Measurements from ENCODE around the gene FGFRL1. TPM values are rescaled to one million over a fixed set of nuclear protein-coding genes. Genes with fewer than 3 reads are reported as not detected.
A peak's percentile ranks its signal among the peaks of the same experiment; 100 is the strongest.
"Not testable (repeated sequence)": the region's sequence is repeated elsewhere in the genome, so short reads cannot be mapped to it uniquely, and the experiment has no call there.

FGFRL1 gene
- total RNA-seq, 2 experiments from 2014 or later: 17.6 to 23.5 TPM

DNA sequence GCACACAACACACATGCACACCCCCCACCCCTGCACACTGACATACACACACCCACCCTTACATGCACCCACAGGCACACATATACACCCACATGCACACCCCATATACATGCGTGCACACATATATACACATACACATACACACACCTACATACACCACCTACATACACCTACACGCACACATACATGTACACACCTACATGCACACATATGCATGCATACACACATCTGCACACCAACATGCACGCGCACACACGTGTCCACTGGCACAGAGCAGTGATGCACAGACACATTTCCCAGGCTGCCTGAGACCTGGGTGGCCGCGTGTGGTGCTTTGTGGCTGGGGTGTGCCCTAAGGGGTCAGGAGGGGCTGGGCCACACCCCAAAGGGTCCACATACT, 31.7 kb downstream of the FGFRL1 start:
- no peaks in the 10 kb centered on the region for H3K4me1 Mint-ChIP-seq
- intact Hi-C loops (cut with DNase I, micrococcal nuclease): no loop called here
- peaks cover 17% of the 10 kb centered on the region for H3K27me3 Mint-ChIP-seq
- H3K4me3 Mint-ChIP-seq: no peak overlapping the region
- peaks cover 2% of the 10 kb centered on the region for H3K36me3 Mint-ChIP-seq (ENCODE audit: low read depth)
- ChIA-PET CTCF (no interaction called here), POLR2A (no interaction called here)
- ATAC-seq: peak; percentile 28
- H3K9me3 Mint-ChIP-seq (ENCODE audit: low read depth): no peaks in the 10 kb centered on the region
- DNase-seq: peak; percentile 27
- no peak overlapping the region for H3K27ac Mint-ChIP-seq

DNA sequence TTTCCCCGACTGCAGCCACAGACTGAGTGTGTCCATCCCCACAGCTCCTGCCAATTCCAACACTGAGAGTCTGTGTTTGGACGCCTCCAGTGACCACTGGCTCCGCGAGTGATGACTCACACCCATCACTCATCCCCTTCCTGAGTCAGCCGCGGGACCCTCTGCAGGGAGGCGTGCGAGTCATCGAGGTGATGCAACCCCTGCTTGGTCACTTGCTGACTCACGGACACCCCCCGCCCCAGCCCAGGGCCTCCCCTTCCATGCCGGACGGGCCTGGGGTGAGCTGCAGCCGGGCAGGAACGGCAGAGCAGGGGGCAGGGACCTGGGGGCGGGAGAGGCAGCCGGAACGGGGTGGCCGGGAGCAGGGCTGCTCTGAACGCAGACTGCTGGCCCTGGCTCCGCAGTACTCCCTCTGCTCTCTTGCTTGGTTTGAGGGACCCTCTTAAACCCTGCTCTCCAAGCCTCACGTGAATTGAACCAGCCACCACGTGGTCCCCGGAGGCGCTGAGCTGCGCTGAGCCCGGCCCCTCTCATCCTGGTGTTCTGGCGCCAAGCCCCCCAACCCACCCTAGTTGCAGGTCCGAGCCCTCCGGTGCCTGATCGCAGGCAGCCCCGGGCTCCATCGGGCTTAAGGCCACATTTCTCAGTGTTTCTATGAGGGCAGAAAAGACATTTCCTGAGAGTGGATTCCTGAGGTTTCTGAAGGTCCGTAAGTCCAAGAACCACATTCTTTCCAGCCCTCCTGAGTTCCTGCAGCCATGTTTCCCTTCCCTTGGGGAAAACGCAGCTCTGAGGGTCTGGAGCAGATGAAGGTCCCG, 32.4 kb downstream of the FGFRL1 start:
- peak; percentile 72 for DNase-seq
- POLR2A ChIA-PET: no interaction called here

DNA sequence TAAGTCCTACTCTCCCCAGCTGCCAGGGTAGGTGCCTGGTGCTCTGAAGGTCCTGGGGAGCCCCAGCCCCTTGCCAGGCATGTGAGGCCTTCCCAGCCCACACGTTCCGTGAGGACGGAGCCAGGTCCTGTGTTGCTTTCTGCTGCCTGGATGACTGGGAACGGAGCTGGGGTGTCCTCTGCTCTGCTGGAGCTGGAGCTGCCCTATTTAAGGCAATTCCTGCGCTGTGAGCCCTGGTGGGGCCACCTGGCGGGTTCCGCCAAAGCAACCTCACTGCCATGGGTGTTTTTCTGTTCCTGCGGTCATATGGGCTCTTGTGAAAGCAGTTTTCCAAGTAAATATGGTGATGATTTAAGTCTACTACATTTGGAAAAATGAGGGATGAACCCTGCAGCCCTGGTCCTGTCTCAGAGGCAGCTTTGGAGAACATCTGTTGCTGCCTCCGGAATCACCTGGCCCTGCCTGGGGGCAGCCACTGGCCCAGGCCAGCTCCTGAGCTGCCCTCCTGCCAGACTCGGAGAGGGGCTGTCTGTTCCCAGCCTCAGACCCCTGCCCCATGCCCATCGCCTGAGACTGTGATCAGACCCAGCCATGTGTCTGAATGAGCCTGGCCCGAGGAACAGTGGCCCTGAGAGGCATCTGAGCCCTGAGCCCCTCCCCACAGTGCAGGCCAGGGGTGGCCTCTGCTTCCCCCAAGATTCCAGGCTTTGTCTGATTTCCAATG, 33.2 kb downstream of the FGFRL1 start:
- H3K27me3 Mint-ChIP-seq: peaks cover 21% of the 10 kb centered on the region
- H3K36me3 Mint-ChIP-seq (ENCODE audit: low read depth): peaks cover 2% of the 10 kb centered on the region
- peak; percentile 6 for DNase-seq
- no peak for ATAC-seq
- POLR2A ChIA-PET: no interaction called here
- intact Hi-C loops (cut with DNase I, micrococcal nuclease): no loop called here
- peaks cover 5% of the 10 kb centered on the region for H3K4me1 Mint-ChIP-seq
- H3K27ac Mint-ChIP-seq: no peak overlapping the region
- H3K9me3 Mint-ChIP-seq (ENCODE audit: low read depth): no peaks in the 10 kb centered on the region
- no peak overlapping the region for H3K4me3 Mint-ChIP-seq
- CTCF ChIA-PET: interaction anchor here (0.9 kb wide), 1 partner anchor 248 kb away, joined by 3 read pairs; no protein-coding TSS in a partner anchor

More for the DNA sequence above, 32.4 kb downstream of the FGFRL1 start:
- Mint-ChIP-seq H3K4me3 (no peak overlapping the region), H3K27ac (no peak overlapping the region), H3K27me3 (peaks cover 20% of the 10 kb centered on the region), H3K36me3 (ENCODE audit: low read depth) (peaks cover 2% of the 10 kb centered on the region), H3K4me1 (peaks cover 4% of the 10 kb centered on the region), H3K9me3 (ENCODE audit: low read depth) (no peaks in the 10 kb centered on the region)
- intact Hi-C loops (cut with DNase I, micrococcal nuclease): no loop called here
- CTCF ChIA-PET: interaction anchor here (0.9 kb wide), 1 partner anchor 248 kb away, joined by 3 read pairs; no protein-coding TSS in a partner anchor
- ATAC-seq: peak; percentile 67

DNA sequence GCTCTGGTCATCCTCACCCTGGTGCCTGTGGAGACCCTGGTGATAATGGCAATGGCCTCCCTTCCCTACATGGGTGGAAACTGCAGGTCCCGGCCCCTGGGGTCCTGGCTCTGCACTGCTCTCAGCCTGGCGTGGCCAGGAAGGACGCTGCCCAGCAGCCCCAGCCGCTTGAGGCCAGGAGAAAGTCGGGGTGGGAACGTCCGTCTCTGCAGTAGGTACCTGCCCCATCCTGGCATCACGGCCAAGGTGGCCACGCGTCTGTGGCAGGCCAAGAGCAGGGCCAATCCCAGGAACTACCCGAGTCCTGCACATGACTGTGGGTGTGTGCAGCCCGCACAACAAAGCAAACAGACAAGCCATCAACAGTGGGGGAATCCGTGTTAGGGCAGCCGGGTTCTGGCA, 33.8 kb downstream of the FGFRL1 start:
- POLR2A ChIA-PET: no interaction called here
- CTCF ChIA-PET: interaction anchor here (0.9 kb wide), 1 partner anchor 249 kb away, joined by 3 read pairs; no protein-coding TSS in a partner anchor
- H3K27ac Mint-ChIP-seq: no peak overlapping the region
- H3K27me3 Mint-ChIP-seq: peaks cover 21% of the 10 kb centered on the region
- no peak overlapping the region for H3K4me3 Mint-ChIP-seq
- peaks cover 2% of the 10 kb centered on the region for H3K36me3 Mint-ChIP-seq (ENCODE audit: low read depth)
- intact Hi-C loops (cut with DNase I, micrococcal nuclease): no loop called here
- no peaks in the 10 kb centered on the region for H3K9me3 Mint-ChIP-seq (ENCODE audit: low read depth)
- H3K4me1 Mint-ChIP-seq: peaks cover 5% of the 10 kb centered on the region
- DNase-seq (no peak), ATAC-seq (no peak)

DNA sequence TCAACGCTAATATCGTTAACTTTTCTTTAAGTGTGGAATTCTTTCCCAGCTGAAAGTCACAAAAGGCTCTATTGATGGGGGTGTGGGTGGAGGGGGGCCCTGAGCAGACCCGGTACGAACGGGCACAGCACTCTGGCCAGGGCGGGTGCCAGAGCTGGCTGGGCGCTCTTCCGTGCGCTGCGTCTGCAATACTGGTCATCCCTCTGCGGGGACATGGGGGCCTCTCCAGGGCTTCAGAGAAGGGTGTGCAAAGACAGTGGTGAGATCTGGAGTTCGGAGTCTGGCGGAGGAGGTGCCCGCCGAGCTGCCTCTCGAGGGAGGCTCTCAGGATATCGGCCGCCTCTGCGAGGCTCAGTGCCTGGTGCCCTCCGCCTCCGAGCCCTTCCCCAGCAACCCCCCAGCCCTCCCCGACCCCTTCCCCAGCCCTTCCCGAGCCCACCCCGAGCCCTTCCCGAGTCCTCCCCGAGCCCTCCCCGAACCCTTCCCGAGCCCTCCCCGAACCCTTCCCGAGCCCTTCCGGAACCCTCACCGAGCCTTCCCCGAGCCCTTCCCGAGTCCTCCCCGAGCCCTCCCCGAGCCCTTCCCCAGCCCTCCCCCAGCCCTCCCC, 34.3 kb downstream of the FGFRL1 start:
- no peak for ATAC-seq
- POLR2A ChIA-PET: no interaction called here
- peaks cover 21% of the 10 kb centered on the region for H3K27me3 Mint-ChIP-seq
- H3K9me3 Mint-ChIP-seq (ENCODE audit: low read depth): no peaks in the 10 kb centered on the region
- CTCF ChIA-PET: no interaction called here
- intact Hi-C loops (cut with DNase I, micrococcal nuclease): no loop called here
- peaks cover 2% of the 10 kb centered on the region for H3K36me3 Mint-ChIP-seq (ENCODE audit: low read depth)
- peak; percentile 7 for DNase-seq
- H3K4me3 Mint-ChIP-seq: no peak overlapping the region
- H3K4me1 Mint-ChIP-seq: peaks cover 5% of the 10 kb centered on the region
- no peak overlapping the region for H3K27ac Mint-ChIP-seq

DNA sequence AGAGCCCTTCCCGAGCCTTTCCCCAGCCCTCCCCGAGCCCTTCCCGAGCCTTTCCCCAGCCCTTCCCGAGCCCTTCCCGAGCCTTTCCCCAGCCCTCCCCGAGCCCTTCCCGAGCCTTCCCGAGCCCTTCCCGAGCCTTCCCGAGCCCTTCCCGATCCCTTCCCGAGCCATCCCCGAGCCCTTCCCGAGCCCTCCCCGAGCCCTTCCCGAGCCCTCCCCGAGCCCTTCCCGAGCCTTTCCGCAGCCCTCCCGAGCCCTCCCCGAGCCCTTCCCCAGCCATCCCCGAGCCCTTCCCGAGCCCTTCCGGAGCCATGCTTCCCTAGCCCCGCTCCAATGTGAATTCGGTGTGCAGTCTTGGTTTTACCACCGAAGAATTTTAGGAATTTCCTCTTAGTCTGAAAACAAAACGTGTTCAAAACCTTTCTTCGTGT, 35.2 kb downstream of the FGFRL1 start:
- peak; percentile 2 for DNase-seq
- ATAC-seq; H3K4me1 Mint-ChIP-seq; H3K4me3 Mint-ChIP-seq; H3K9me3 Mint-ChIP-seq (ENCODE audit: low read depth); H3K36me3 Mint-ChIP-seq (ENCODE audit: low read depth); POLR2A ChIA-PET; intact Hi-C loops (cut with DNase I, micrococcal nuclease); CTCF ChIA-PET; H3K27ac Mint-ChIP-seq: not testable (repeated sequence)
- peaks cover 21% of the 10 kb centered on the region for H3K27me3 Mint-ChIP-seq

DNA sequence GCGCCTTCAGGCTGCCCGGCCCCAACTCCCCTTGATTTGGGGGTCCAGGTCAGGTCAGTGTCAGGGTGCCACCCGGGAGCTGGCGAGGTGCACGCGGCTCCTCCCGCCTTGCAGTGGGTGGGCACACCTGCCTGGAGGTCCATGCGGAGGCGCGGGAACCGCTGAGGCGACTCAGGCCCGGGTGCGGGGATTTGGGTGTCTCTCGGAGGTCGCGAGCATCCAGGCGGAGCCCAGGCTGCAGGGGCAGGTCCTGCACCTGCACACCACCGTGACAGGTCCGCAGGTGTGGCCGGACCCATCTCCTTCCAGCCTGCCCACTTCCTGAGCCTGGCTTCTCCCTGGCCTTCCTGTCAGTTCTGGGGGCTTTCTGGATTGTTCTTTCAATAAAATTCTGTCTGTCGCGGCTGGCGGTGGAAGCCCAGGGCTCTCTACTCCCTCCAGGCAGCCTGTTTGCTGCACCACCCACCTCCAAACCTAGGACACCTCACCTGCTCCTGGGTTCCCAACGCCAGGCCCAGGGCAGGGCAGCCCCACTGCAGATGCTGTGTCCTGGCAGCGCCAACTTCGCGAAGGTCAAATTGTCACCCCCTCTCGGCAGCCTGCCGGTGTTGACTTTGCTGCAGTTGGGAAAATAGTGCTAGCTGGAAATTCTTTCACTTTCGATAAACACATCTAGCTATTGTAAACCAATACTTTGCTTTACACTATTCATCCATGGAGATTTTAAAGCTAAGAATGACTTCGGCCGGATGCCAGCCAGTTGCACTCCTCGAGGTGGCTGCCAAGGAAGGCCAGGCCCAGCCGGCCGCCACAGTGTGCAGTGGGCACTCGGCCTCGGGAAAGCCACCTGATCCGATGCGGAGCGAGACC, 35.9 kb downstream of the FGFRL1 start:
- Mint-ChIP-seq H3K9me3 (ENCODE audit: low read depth) (no peaks in the 10 kb centered on the region), H3K36me3 (ENCODE audit: low read depth) (peaks cover 2% of the 10 kb centered on the region), H3K27ac (no peak overlapping the region), H3K4me3 (no peak overlapping the region), H3K27me3 (peaks cover 21% of the 10 kb centered on the region), H3K4me1 (peaks cover 5% of the 10 kb centered on the region)
- intact Hi-C loops (cut with DNase I, micrococcal nuclease): no loop called here
- POLR2A ChIA-PET: no interaction called here
- CTCF ChIA-PET: no interaction called here
- no peak for ATAC-seq
- DNase-seq: no peak

DNA sequence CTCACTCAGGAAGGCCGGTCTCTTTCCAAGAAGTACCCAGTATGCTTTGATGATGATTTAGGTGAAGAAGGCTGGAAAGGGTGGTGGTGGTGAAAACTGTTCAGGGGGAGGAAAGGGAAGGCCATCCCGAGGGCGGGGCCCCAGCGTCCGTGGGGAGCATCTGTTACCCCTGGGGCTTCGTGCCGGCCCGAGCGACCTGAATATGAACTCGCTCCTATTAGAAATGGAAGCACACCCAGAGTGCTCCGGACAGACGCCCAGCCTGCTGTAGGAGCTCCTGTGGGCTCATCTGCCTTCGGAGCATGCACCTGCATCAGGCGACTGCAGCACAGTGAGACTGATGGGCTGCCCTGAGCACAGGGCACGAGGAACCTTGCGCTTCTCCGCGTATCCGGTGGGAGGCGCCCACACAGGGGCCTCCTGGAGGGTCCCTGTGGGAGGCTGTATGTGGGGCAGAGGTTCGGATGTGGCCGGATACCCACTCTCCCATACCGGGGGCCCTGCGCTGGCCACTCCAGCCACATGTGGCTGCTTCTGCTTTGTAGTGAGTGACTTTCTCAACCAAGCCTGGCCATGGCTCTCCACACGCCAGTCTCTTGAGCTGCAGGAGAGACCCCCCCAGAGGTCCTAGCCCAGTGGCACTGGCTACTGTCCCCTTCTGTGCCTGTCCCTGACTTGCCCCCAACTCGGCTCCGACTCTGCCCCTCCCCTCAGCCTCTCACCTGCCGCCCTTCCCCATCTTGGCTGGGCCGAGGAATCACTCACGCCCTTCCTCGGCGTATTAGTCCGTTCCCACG, 36.7 kb downstream of the FGFRL1 start:
- ChIA-PET CTCF (no interaction called here), POLR2A (no interaction called here)
- Mint-ChIP-seq H3K4me3 (no peak overlapping the region), H3K27ac (no peak overlapping the region), H3K36me3 (ENCODE audit: low read depth) (peaks cover 2% of the 10 kb centered on the region), H3K27me3 (peaks cover 20% of the 10 kb centered on the region), H3K4me1 (peaks cover 5% of the 10 kb centered on the region), H3K9me3 (ENCODE audit: low read depth) (no peaks in the 10 kb centered on the region)
- ATAC-seq (no peak), DNase-seq (no peak)
- intact Hi-C loops (cut with DNase I, micrococcal nuclease): no loop called here

DNA sequence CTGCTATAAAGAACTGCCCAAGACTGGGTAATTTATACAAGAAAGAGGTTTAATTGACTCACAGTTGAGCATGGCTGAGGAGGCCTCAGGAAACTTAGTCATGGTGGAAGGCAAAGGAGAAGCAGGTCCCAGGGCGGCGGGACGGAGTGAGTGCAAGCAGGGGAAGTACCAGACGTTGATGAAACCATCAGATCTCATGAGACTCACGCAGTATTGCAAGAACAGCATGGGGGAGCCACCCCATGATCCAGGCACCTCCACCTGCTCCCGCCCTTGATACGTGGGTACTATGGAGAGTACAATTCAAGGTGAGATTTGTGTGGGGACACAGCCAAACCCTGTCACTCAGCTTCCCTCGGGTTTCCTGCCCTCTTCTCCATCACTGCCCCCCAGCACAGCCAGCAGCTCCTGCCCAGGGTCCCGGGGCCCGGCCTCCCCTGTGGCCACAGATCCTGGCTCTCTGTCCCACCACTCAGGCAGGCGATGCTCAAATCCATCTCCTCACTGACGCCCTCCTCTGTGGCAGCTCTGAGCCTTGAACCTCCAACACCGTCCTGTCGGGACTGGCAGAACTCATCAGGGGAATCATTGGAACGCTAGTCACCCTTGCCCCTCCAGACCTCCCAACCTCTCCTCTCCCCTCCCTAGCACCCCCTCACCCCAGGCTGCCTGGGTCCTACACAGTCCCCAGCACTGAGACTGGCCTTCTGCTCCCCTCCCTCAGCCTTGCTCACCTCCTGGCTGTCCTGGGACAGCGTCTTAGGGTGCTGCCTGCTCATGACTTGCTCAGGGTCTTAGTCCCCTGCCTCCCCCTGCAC, 37.6 kb downstream of the FGFRL1 start:
- H3K27ac Mint-ChIP-seq: no peak overlapping the region
- POLR2A ChIA-PET: no interaction called here
- no peak overlapping the region for H3K4me3 Mint-ChIP-seq
- peaks cover 19% of the 10 kb centered on the region for H3K27me3 Mint-ChIP-seq
- CTCF ChIA-PET: interaction anchor here (0.6 kb wide), 1 partner anchor 11 kb away, joined by 3 read pairs; no protein-coding TSS in a partner anchor
- H3K36me3 Mint-ChIP-seq (ENCODE audit: low read depth): peaks cover 2% of the 10 kb centered on the region
- peaks cover 5% of the 10 kb centered on the region for H3K4me1 Mint-ChIP-seq
- DNase-seq: peak; percentile 74
- no peaks in the 10 kb centered on the region for H3K9me3 Mint-ChIP-seq (ENCODE audit: low read depth)
- ATAC-seq: peak; percentile 94
- intact Hi-C loops (cut with DNase I, micrococcal nuclease): no loop called here

DNA sequence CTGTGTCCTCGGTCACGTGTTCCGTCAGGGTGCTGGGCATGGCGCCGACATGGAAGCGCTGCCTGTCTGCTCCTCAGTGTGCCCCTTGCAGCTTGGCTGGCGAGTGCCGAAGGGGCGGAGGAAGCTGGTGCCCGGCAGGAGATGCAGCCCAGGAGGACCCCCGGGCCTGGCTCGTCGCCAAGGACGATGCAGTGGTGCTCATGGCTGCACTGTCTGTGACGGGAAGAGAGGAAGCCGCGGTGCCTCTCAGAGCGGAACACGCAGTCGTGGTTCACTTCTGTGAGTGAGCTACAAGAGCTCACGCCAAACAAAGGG, 38.1 kb downstream of the FGFRL1 start:
- peaks cover 5% of the 10 kb centered on the region for H3K4me1 Mint-ChIP-seq
- no peaks in the 10 kb centered on the region for H3K9me3 Mint-ChIP-seq (ENCODE audit: low read depth)
- DNase-seq (no peak), ATAC-seq (no peak)
- H3K4me3 Mint-ChIP-seq: no peak overlapping the region
- POLR2A ChIA-PET: no interaction called here
- intact Hi-C loops (cut with DNase I, micrococcal nuclease): no loop called here
- CTCF ChIA-PET: interaction anchor here (0.6 kb wide), 1 partner anchor 11 kb away, joined by 3 read pairs; no protein-coding TSS in a partner anchor
- peaks cover 19% of the 10 kb centered on the region for H3K27me3 Mint-ChIP-seq
- peaks cover 2% of the 10 kb centered on the region for H3K36me3 Mint-ChIP-seq (ENCODE audit: low read depth)
- no peak overlapping the region for H3K27ac Mint-ChIP-seq

All from activated CD4-positive, alpha-beta T cell treated with anti-CD3 and anti-CD28 coated beads for 36 hours (primary cell).